Ramos (cell line): ENCODE results near the gene ALOX5AP.

Experiments used
- in situ Hi-C: fragments of 300-500 bp; cut with MboI; formaldehyde crosslinking; loops from one replicate; pipeline ENCODE4 v1.14.3; 2022; ENCODE audit warnings: low sequenced_read_pairs; ENCODE audit not compliant: unreplicated experiment

Gene ALOX5AP

GRCh38 chr13:30753030-30753616 lies 17.8 kb downstream of the ALOX5AP start:
- in situ Hi-C loops, result no loop called here

DNA sequence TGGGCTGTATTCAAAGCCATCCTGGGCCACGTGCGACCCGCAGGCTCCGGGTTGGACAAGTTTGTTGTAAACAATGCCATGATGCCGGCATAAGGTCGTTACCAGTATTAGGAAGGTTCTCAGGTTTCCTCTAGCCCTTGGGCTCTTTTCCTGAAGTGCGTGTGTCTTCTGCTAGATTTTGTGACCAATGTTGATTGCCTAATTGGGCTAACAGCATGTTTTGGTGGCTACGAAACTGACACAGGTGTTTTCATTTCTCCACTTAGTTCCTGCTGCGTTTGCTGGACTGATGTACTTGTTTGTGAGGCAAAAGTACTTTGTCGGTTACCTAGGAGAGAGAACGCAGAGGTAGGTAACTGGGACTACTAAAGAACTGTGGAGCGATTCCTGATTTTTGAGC lies 20.3 kb downstream of the ALOX5AP start:
- in situ Hi-C loops, result no loop called here

DNA sequence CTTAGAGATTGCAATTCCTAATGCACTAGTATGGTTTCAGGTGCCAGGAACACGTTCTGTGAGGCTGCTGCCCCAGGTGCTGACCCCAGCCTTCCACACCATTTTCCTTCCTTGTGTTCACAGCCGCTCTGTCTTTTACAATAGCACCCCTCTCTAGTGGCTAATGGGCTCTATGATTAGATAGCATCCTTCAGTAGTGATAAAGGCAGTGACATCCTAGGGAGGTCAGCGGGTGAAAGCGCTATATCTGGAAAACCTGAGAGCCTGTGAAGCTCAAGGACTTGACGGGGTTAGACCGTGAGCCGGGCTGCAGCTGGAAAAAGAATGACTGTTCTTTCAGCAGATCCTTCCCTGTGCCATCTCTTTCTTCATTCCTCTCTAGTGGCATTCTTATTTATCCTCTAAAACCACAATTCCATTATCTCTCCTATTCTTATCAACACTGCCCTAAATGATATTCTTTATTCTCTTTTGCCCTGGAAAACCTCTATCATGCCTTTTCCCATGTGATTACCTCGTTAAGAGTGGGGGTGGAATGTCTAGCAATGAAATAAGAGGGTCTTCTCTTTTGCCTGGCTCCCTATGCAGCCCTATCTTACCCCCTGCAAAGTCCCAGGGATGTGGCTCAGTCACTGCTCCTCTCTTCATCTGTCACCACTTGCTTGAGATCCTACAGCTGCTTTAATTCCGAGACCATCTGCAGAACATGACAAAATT lies 21.8 kb downstream of the ALOX5AP start:
- in situ Hi-C loops, result no loop called here

DNA sequence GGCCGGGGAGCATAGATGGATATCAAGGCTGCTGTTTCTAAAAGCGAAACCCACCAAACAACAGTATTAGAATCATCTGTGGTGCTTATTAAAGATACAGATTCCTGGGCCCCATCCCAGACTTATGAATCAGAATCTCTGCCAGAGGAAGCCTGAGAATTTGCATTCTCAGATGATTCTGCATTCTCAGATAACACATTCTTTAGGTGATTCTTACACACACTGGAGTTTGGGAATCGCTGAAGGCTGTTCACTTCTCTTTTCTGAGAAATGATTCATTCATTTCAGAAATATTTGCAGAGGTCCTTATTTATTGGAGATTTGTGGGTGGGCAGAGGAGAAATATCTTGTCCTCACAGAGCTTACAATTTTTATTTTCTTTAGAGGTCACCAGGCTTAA lies 24.4 kb downstream of the ALOX5AP start:
- in situ Hi-C loops, result no loop called here

DNA sequence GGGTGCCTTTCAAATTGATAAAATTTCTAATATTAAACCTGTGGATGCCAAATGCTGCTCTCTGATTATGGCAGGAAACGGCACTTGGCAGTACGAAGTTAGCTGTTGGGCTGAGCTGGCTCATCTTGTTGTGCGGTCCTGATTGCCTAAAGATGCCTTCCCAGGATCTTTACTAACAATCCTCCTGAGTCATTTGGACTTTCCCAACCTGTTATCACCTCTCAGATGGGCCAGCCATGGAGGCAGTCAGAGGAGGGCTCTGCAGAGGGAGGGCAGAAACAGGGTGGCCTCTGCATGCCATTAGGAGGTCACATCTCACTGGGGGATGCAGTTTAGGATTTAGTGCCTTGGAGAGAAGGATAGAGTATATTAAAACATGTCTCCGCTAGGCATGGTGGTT lies 27.3 kb downstream of the ALOX5AP start:
- in situ Hi-C loops, result no loop called here

- in situ Hi-C loops, result no loop called here
Observed at GRCh38 chr13:30763786-30764413, 28.6 kb downstream of the ALOX5AP start.

DNA sequence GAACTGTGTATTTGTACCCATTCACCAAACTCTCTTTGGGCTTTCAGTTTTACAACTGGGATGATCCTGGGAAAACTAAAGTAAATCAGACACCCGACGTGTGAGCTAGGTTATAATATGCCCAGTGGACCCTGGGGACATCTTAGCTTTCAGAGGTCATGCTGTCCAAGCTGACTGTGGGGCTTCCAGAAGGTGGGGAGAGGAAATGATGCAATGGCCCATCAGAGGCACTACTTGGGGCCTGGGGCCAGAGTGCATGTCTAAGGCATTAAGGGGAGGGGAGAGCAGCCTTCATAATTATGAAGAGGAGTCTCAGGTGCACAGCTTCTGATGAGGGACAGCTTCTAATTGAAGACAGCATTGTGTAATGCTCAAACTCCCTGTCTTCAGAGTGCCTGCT lies 30.9 kb downstream of the ALOX5AP start:
- in situ Hi-C loops, result no loop called here

DNA sequence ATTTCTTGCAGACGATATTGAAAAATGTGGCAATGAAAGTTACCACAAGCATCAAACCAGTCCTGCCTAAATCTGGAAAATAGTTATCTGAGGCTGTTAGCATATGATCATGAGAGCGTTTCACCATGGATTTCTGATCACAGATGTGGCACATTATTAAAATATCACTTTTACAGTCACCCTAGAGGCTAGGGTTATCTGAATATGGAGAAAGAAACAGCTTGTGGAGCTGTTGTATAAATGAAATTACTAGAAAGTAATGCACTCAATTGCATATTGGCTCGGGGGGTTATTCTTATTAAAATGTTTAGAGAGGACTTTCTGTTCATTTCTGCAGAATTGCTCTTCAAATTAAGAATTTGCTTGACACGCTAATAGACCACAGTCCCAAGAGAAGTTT lies 35.6 kb downstream of the ALOX5AP start:
- in situ Hi-C loops, result no loop called here

DNA sequence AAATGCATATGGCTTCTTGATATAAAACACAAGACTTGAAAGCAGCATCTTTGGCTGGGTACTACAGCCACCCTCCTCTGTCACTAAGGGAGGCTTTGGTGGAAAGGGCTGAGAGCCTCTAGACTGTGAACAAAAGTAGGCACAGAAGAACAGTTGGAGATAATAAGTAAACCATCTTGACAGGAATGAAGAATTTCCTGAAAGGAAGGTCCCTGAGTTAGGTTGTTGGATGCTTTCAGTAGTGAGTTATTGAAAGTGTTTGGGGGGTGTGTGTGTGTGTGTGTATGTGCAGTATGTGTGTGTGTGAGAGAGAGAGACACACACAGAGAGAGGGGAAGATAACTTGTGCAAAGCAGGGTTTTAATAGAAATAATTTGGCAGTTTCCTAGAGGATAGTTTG lies 38.2 kb downstream of the ALOX5AP start:
- in situ Hi-C loops, result no loop called here

- in situ Hi-C loops, result no loop called here
Observed at GRCh38 chr13:30774214-30774730, 38.9 kb downstream of the ALOX5AP start.

GRCh38 chr13:30776661-30777060 lies 41.3 kb downstream of the ALOX5AP start:
- in situ Hi-C loops, result no loop called here

GRCh38 chr13:30779016-30779415 lies 43.7 kb downstream of the ALOX5AP start:
- in situ Hi-C loops, result no loop called here

GRCh38 chr13:30779608-30780007 lies 44.3 kb downstream of the ALOX5AP start:
- in situ Hi-C loops, result no loop called here

- in situ Hi-C loops, result no loop called here
Observed at GRCh38 chr13:30780338-30780981, 45.1 kb downstream of the ALOX5AP start.

- in situ Hi-C loops, result no loop called here
Observed at GRCh38 chr13:30785191-30785850, 50.0 kb downstream of the ALOX5AP start.

- in situ Hi-C loops, result no loop called here
Observed at GRCh38 chr13:30786648-30787047, 51.3 kb downstream of the ALOX5AP start.

DNA sequence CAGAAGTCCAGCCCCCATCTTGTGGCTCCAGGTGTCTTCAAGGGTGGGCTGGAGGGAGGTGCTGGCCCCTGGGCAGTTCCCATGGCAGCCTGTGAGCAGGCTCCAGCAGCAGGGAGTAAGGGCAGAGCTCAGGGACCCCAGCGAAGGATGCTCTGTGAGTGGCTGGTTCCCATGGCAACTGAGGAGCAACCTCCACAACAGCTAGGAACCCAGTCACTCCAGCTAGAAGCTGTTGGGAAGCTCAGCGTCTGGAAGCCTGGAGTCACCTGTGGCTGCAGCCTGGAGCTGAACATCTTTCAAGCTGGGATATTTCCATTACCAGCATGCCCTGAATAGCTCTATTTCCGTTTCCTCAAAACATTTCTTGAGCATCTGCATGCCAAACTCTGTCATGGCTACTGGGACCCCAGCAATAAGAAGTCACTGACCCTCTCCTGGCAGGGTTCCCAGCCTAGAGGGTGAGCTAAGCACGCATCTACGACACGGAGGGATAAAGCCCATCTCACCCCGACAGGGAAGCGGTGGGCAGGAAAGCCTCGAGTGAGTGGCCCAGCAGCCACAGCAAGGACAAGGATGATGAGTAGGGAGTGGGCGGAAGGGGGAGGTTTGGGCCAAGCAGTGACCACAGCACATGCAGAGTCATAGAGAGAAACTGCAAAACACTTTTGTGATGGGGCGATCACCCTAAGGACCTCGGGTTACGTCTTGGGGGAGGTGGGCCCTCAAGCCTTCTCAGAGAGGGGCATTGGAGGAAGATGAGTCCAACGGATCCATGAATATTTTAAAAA lies 52.6 kb downstream of the ALOX5AP start:
- in situ Hi-C loops, result no loop called here

DNA sequence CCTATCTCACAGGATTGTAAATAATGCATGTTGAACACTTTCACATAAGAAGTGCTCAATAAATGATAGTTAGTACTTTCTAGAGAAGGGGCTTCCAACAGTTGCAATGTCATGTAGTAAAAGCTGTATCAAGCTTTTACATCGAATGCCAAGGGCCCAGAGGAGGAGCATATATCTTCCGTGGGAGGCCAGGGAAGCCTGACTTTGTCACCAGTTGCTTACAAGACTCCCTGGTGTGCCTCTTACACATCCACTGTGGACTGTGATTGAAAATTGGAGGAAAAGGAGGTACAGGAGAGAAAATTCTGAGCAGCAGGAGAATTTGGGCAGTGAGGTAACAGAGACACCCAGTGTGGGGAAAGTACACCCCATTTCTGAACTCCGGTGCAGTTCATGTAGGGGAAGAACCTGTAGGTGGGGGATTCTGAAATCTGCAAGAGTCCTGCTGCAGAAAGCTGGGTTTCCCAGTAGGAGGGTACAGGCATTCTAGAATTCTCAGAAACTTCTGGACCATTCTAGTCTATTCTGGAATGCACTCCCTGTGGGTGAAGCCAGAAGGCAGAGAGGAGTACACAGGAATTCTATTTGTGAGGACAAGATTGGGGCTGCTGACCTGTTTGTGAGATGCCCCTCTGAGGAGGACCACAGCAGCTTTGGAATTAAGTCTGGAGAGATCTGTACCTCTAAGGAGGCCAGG lies 54.0 kb downstream of the ALOX5AP start:
- in situ Hi-C loops, result no loop called here

DNA sequence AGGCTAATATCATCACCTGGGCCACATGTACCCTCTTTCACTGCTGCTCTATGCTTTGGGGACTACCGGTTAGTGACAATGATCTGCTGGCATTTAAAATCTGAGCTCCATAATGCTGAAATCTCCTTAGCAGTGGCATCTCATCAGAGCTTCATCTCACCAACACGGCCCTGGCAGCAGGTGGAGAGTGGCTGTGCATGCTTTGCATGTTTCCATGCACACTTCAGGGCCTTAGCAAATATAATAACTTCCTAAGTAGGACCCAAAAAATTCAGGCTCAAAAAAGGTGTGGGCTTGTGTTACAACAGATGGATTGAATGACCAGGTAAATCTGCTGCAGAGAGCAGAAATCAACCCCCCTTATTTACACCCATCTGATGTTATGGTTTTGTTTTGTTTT lies 55.2 kb downstream of the ALOX5AP start:
- in situ Hi-C loops, result loop anchor here (10.0 kb wide), 1 partner anchor 656 kb away; no protein-coding TSS in a partner anchor
